Left ventricle myocardium superior (tissue), 1 donor: ENCODE results near the gene USP13. TPM values are rescaled to one million over a fixed set of nuclear protein-coding genes. Genes with fewer than 3 reads are reported as not detected.
A peak's percentile ranks its signal among the peaks of the same experiment; 100 is the strongest.

Source experiments
- ATAC-seq: fragments of 200-7000 bp; cut with Tn5 transposase; one replicate; pipeline ENCODE4 v1.9.1; 2020; ENCODE audit warnings: mild to moderate bottlenecking, moderate library complexity
- DNase-seq: peaks from one replicate; pipeline ENCODE4 v3.0.0-alpha.2; 2020
- intact Hi-C: fragments of 100-400 bp; cut with micrococcal nuclease; formaldehyde crosslinking; loops from one replicate; pipeline ENCODE4 v1.11.0; 2022
- total RNA-seq: library from RNA; stranded (reverse); fragmentation: NEBNext Ultra II Directional; extraction: Animal tissue kit (Norgen Biotek cat#: 25700); gene quantifications from one replicate; pipeline ENCODE4 v1.2.1, GENCODE V29; 2021
- donor health status: DM: no; HTN: yes; CAD: no; lungs with severe emphysema.

The USP13 gene
- total RNA-seq, 1 donor from 2014 or later: 156 TPM

DNA sequence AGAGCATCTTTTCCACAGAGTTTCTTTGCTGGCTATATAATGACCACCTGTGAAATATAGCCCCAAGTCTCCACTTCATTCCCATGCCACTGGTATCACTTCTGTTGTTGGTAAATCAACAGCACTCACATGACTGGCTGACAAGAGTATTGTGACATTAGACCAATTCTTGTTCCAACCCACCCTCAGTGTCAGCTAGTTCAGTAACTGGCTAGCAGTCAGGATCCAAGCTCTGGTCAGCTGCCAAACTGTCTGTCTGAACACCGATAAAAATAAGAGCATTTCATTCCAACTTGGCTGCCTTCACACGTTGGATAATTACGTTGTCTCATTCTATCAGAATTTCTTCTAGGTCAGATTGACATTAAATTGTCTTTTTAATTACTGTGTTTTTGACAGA is 166.5 kb downstream of the USP13 start:
- ATAC-seq: peak; percentile 93
- DNase-seq: peak; percentile 65
- intact Hi-C loops: no loop called here

DNA sequence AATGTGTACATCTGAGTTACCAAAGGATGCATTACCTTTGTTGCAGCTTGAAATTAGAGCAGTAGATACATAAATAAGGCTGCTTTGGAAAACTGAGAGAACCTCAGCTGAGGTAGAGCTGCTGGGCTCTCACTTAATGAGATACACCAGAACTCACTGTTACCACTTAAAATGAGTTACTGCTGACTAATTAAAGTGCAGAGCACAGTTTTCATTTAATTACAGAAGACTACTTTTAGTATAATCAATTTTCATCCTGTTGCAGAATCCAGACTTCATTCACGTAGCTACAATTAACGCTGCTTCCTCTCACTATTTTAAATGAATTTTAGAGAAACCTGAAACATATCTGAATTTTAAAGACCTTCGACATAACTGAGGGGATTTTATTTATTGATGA is 169.5 kb downstream of the USP13 start:
- DNase-seq (no peak), ATAC-seq (no peak)
- intact Hi-C loops: no loop called here

DNA sequence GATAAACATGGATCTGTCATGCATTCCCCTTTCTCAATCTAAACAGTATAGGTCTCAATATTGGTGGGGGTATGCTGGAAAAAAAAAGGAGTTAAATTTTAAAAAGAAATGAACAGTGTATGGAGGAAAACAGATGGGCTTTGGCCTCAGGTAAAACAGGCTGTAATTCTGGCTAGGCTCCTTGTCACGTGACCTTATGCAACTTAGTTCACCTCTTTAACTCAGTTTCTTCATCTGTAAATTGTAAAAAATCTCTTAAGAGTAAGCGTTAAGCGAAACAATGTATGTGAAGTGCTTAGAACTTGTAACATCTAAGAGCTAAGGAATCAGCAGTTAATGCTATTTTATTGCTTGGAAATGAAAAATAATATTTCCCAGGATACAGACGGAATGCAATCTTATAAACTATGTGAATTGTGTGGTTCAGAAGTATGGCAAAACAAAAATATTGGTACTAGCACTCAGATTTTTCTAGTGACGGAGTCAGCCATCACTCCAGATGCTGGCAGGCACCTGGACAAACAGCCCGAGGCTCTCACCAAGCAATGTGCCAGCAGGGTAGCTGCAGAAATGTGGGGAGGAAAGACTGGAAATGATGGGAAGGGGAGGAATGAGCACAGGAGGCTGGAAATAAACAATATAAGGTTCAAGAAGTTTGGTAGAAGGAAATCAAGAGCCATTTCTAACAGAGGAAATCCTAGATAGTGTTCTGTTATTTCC is 172.8 kb downstream of the USP13 start:
- ATAC-seq (no peak), DNase-seq (no peak)
- intact Hi-C loops: no loop called here

DNA sequence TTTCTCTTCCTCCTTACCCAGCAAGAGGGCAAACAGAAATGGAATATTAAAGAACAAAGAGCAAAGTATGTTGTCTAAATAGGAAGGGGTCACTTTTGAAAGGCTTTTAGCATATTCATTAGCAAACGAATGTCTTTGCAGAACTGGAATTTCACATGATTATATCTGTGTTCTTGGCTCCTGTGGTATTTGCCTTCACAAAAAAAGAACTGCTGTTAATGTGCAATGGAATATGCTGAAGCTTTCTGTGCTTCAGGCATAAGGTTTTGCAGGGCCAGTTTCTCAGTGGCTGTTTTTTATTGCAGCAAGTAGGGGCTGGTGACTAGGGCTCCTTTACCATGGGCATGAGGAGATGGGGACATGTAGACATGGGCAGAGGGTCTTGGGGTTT is 173.4 kb downstream of the USP13 start:
- ATAC-seq (no peak), DNase-seq (no peak)
- intact Hi-C loops: no loop called here

DNA sequence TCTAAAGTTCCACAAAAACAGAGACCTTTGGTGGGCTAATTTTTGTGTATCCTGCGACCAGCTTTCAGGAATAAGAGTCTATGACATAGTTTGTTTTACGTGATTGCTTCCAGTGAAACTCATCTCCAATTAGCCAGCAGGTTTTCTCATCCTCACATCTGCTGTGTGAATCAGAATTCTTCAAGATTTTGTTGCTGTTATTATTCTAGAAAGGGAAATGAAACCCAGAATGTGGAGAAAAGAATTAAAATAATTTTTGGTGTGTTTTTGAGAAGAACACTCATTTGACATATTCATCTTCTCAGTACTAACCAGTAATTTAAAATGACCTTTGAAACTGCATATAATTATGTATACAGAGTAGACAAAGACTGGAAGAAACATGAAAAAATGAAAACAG is 175.9 kb downstream of the USP13 start:
- ATAC-seq: no peak
- intact Hi-C loops: no loop called here
- DNase-seq: no peak

DNA sequence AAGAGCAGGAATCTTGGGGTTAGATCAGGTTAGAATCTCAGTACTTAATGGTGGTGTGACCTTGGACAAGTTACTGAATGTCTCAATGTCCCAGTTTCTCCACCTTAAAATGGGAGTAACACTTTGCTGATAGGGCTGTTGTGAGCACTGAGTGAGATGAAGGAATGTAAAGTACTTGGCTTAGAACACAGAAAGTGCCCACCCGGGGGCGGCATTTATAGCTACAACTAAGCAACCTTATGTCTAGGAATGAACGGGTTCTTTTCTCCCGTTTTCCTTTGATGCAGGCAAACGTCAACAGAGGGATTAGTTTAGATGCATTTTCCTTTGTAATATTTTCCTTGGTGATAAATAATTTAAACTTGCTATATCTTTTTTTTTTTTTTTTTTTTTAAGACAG is 176.6 kb downstream of the USP13 start:
- DNase-seq: no peak
- intact Hi-C loops: no loop called here
- ATAC-seq: no peak

DNA sequence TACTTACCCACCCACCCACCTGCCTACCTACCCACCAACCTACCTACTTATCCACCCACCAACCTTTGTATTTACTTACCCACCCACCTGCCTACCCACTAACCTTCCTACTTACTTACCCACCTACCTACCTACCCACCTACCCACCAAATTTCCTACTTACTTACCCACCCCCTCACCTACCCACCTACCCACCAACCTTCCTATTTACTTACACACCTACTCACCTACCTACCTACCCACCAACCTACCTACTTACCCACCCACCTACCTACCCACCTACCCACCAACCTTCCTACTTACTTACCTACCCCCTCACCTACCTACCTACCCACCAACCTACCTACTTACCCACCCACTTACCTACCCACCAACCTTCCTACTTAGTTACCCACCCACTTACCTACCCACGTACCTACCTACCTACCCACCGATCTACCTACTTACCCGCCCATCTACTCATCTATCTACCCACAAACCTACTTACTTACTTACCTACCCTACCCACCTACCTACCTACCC is 179.6 kb downstream of the USP13 start:
- ATAC-seq: no peak
- intact Hi-C loops: no loop called here
- no peak for DNase-seq

DNA sequence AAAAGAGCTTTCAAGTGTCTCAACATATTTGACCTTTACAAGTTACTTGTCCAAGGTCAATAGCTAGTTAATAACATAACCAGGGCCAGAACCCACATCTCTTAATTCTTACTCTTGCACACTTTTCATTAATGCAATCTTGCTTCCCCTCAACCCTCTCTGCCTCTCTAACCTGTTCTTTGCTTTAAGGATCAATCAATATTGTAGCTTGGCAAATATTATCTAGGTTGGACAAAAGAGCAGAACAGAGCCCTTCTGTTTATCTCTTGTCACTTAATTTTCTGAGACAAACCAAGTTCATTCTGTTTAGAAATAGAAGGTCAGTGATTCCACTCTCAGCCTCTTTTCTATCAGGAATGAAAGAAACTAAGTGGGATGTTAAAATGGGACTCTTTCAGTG is 180.5 kb downstream of the USP13 start:
- intact Hi-C loops: no loop called here
- ATAC-seq (no peak), DNase-seq (no peak)

DNA sequence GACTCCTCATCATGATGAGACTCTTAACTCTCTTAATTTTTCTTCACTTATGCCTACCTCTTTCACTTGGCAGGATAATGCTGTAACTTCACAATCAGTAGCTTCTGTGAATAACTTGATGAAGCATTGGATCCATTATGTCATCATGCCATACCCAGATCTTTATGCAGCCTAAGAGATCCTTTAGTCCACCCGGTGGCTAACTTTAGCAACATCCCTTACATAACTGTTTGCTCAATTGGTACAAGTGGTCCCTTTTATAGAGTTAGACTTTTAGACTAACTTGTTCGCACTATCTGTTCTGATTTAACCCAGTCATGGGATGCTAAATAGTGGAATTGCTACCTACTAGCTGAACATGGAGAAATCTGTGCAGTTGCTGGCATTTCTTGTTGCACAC is 184.5 kb downstream of the USP13 start:
- intact Hi-C loops: no loop called here
- DNase-seq (no peak), ATAC-seq (peak; percentile 80)

Other genes with a start within 250 kb of the USP13 start
- 16.3 TPM for gene GNB4, start 201.6 kb upstream of the USP13 start, total RNA-seq
- gene ACTL6A, start 90.1 kb upstream of the USP13 start, total RNA-seq: 20.3 TPM
- 47.8 TPM for gene MRPL47, start 48.4 kb upstream of the USP13 start, total RNA-seq
- gene NDUFB5, start 48.2 kb upstream of the USP13 start, total RNA-seq: 363 TPM